Testis (tissue), 3 donors: ENCODE measurements around the gene MUC5AC. TPM values are rescaled to one million over a fixed set of nuclear protein-coding genes. Genes with fewer than 3 reads are reported as not detected.

Source experiments
- DNase-seq: peaks from one replicate; pipeline ENCODE4 v3.0.0-alpha.2; 2019
- H3K27ac ChIP-seq, 2 donors: fragments of 200-600 bp; sonication (generic); one replicate each; pipeline ENCODE4 v1.5.1; 2019
- H3K27me3 ChIP-seq: fragments of 200-600 bp; sonication (generic); one replicate; pipeline ENCODE4 v1.5.1; 2019
- H3K36me3 ChIP-seq: fragments of 200-600 bp; sonication (generic); one replicate; pipeline ENCODE4 v1.5.1; 2017; ENCODE audit warnings: low read depth; ENCODE audit errors: missing control alignments
- H3K4me1 ChIP-seq: fragments of 200-600 bp; sonication (generic); one replicate; pipeline ENCODE4 v1.5.1; 2019
- H3K4me3 ChIP-seq, 2 donors: fragments of 200-600 bp; sonication (generic); one replicate each; pipeline ENCODE4 v1.5.1; 2017 to 2019
- H3K9me3 ChIP-seq: fragments of 200-600 bp; sonication (generic); one replicate; pipeline ENCODE4 v1.5.1; 2017
- POLR2A ChIP-seq: fragments of 450-650 bp; IDR thresholded peaks from one replicate; pipeline ENCODE4 v1.6.1; 2017; ENCODE audit warnings: antibody characterized with exemption, mild to moderate bottlenecking, moderate library complexity
- WGBS, 2 donors: methylation state at CpG; one replicate each; pipeline ENCODE4 v1.1.5; 2018; 5-methylcytosine and 5-hydroxymethylcytosine counted together
- intact Hi-C: fragments of 100-400 bp; cut with DNase I; formaldehyde crosslinking; loops from one replicate; pipeline ENCODE4 v1.15.1; 2023; ENCODE audit warnings: low total_unique reads
- polyA plus RNA-seq: library from polyadenylated mRNA; stranded (reverse); fragments of 350-450 nt; fragmentation: Illumina TruSeq; extraction: RNeasy Lipid Tissue Mini Kit (QIAGEN cat#74804); gene quantifications from one replicate; pipeline ENCODE4 v1.2.3, GENCODE V29; 2014; ENCODE audit warnings: low read depth, low replicate concordance; ENCODE audit not compliant: insufficient read depth
- total RNA-seq, 2 donors: library from RNA; depleted of rRNA; stranded (reverse); fragments of >200 nt; gene quantifications; one replicate each; pipeline ENCODE4 v1.2.3, GENCODE V29; 2016
- TF ChIP-seq, protein P1 (sequence below), 3 experiments: fragments of 450-650 bp in 2 of 3; fragments of 200-600 bp in 1 of 3; sonication (generic) in 1 of 3; IDR thresholded peaks; one replicate each; pipeline ENCODE4 v1.5.1; 2016 to 2019; ENCODE audit warnings: antibody characterized with exemption in 3 of 3, mild to moderate bottlenecking in 2 of 3, moderate library complexity in 1 of 3

MUC5AC gene
- total and polyA plus RNA-seq, 3 donors from 2014 or later, result 0.31 to 0.62 (median 0.32) TPM

GRCh38 chr11:1118755-1119603 is 38.8 kb upstream of the MUC5AC start:
- Histone ChIP-seq H3K36me3 (no peaks in the 10 kb centered on the region), H3K27ac (no peak overlapping the region), H3K27me3 (no peaks in the 10 kb centered on the region), H3K4me3 (no peak overlapping the region), H3K4me1 (no peaks in the 10 kb centered on the region), H3K9me3 (no peaks in the 10 kb centered on the region)
- TF ChIP-seq, protein P1, sequence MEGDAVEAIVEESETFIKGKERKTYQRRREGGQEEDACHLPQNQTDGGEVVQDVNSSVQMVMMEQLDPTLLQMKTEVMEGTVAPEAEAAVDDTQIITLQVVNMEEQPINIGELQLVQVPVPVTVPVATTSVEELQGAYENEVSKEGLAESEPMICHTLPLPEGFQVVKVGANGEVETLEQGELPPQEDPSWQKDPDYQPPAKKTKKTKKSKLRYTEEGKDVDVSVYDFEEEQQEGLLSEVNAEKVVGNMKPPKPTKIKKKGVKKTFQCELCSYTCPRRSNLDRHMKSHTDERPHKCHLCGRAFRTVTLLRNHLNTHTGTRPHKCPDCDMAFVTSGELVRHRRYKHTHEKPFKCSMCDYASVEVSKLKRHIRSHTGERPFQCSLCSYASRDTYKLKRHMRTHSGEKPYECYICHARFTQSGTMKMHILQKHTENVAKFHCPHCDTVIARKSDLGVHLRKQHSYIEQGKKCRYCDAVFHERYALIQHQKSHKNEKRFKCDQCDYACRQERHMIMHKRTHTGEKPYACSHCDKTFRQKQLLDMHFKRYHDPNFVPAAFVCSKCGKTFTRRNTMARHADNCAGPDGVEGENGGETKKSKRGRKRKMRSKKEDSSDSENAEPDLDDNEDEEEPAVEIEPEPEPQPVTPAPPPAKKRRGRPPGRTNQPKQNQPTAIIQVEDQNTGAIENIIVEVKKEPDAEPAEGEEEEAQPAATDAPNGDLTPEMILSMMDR (IDR thresholded peaks at IDR 0.05), result no peak
- TF ChIP-seq POLR2A, result no peak
- intact Hi-C loops, result no loop called here
- WGBS, 2 donors, result 89 to 91% methylated on average over 16 to 22 of the region's 22 CpGs
- no peak for DNase-seq

DNA sequence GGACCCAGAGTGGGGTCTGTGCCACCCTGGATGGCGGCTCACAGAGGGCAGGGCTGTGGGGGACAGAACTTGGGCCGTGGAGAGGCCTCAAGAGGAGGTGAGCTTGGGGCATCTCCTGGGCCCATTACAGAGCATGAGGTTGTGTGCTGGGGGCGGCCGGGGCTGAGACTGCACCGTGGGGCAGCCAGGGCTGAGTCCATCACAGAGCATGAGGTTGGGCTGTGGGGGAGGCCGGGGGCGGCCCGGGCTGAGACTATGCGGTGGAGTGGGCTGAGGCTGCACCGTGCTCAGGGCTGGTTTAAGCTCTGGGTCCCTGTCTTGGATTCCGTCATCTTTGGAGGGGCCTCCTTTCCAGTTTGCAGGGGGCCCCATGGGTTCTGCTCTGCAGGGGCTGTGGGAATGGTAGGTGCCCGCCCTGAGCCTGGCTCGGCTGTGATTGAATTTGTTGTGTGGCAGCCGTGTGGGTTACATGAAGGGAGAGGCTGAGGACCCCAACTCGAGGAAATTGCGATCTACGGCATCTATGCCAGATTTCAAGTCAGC is 38.1 kb upstream of the MUC5AC start:
- intact Hi-C loops, result no loop called here
- H3K4me1 ChIP-seq, result no peaks in the 10 kb centered on the region
- H3K9me3 ChIP-seq, result no peaks in the 10 kb centered on the region
- 77% methylated on average over 13 to 15 of the region's 17 CpGs for WGBS, 2 donors
- no peak overlapping the region for H3K27ac ChIP-seq
- DNase-seq, result no peak
- no peaks in the 10 kb centered on the region for H3K27me3 ChIP-seq
- H3K4me3 ChIP-seq, result no peak overlapping the region
- TF ChIP-seq, protein P1 (IDR thresholded peaks at IDR 0.05), result no peak
- TF ChIP-seq POLR2A, result no peak
- H3K36me3 ChIP-seq, result no peaks in the 10 kb centered on the region

GRCh38 chr11:1120532-1121330 is 37.0 kb upstream of the MUC5AC start:
- no peaks in the 10 kb centered on the region for H3K36me3 ChIP-seq
- no peaks in the 10 kb centered on the region for H3K4me1 ChIP-seq
- H3K9me3 ChIP-seq, result no peaks in the 10 kb centered on the region
- no peak overlapping the region for H3K27ac ChIP-seq
- DNase-seq, result peak; percentile 13
- H3K27me3 ChIP-seq, result no peaks in the 10 kb centered on the region
- intact Hi-C loops, result no loop called here
- H3K4me3 ChIP-seq, result no peak overlapping the region
- no peak for TF ChIP-seq POLR2A
- TF ChIP-seq, protein P1 (IDR thresholded peaks at IDR 0.05), result no peak
- WGBS, 2 donors, result 66 to 69% methylated on average over 8 to 21 of the region's 27 CpGs

DNA sequence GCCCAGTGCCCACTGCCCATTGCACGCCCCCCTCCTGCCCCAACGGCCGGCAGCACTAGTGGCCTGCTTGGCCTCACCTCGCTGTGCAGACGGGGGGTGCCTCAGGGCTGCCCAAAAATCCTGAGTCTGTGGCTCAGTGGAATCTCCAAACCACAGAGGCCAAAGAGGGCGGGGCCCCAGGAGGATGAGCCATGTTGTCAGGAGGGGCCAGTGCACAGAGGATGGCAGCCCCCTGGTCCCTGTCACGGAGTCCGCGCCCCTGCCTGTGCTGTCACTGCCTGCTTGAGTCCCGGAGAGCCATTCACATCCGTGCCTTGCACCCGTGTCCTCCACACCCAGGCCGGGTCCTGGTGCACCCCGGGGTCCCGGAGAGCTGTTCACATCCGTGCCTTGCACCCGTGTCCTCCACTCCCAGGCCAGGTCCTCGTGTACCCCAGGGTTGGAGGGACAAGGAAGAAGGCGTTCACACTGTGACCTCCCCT is 36.4 kb upstream of the MUC5AC start:
- Histone ChIP-seq H3K36me3 (no peaks in the 10 kb centered on the region), H3K27ac (no peak overlapping the region), H3K4me3 (no peak overlapping the region), H3K9me3 (no peaks in the 10 kb centered on the region), H3K4me1 (no peaks in the 10 kb centered on the region), H3K27me3 (no peaks in the 10 kb centered on the region)
- TF ChIP-seq POLR2A, result no peak
- TF ChIP-seq, protein P1 (IDR thresholded peaks at IDR 0.05), result no peak
- peak; percentile 4 for DNase-seq
- 91% methylated on average over 4 to 18 of the region's 19 CpGs for WGBS, 2 donors
- intact Hi-C loops, result no loop called here
